ENCODE results near the gene FAM229A.

DNA sequence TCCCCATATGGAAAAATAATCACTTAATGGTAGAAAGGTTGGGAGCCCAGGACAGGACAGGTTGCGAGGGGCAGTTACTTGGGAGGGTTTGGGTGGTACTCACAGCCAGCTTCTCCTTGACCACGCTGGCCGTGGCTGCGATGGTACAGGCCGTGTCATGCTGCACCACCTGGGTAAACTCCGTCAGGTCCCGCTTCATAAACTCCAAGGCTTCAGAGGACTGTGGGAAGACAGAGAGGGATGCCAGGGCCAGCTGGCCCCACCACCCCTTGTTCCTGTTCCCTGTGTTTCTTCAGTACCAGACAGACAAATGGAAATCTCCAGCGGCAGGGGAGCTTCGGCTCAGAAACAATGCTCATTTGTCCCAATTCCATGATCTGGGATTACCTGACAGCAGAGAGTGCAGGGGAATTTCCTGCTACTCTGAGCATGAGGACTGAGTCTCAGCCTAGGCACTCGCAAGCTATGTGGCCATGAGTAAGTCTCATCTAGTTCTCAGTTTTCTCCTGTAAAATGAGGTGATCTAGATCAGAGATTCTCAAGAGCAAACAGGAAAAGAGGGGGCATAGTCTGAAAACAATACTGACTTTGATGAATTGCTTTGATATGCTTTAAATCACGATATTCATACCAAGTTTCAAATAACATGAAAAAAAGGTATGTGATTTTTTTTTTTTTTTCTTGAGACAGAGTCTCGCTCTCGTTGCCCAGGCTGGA lies 24.5 kb upstream of the FAM229A start:
- TF ChIP-seq, protein P1, sequence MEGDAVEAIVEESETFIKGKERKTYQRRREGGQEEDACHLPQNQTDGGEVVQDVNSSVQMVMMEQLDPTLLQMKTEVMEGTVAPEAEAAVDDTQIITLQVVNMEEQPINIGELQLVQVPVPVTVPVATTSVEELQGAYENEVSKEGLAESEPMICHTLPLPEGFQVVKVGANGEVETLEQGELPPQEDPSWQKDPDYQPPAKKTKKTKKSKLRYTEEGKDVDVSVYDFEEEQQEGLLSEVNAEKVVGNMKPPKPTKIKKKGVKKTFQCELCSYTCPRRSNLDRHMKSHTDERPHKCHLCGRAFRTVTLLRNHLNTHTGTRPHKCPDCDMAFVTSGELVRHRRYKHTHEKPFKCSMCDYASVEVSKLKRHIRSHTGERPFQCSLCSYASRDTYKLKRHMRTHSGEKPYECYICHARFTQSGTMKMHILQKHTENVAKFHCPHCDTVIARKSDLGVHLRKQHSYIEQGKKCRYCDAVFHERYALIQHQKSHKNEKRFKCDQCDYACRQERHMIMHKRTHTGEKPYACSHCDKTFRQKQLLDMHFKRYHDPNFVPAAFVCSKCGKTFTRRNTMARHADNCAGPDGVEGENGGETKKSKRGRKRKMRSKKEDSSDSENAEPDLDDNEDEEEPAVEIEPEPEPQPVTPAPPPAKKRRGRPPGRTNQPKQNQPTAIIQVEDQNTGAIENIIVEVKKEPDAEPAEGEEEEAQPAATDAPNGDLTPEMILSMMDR (IDR thresholded peaks at IDR 0.05; ENCODE audit: low read depth, low read length): no peak
- TF ChIP-seq POLR2A (IDR thresholded peaks at IDR 0.05; ENCODE audit: extremely low read depth, insufficient read length): no peak

Data from NB4 (cell line).